Retinal pigment epithelial cell (primary cell): ENCODE measurements around the gene KLHL36.
A peak's percentile ranks its signal among the peaks of the same experiment; 100 is the strongest.
"Not testable (repeated sequence)": the region's sequence is repeated elsewhere in the genome, so short reads cannot be mapped to it uniquely, and the experiment has no call there.

Experiments used
- DNase-seq: peaks from one replicate; pipeline ENCODE4 v3.0.0-alpha.2; 2010; ENCODE audit warnings: low read depth
- H3K4me3 ChIP-seq: 2 replicates; pipeline ENCODE4 v1.5.1; 2011; ENCODE audit warnings: mild to moderate bottlenecking, low read length, control low read depth, moderate library complexity
- TF ChIP-seq, protein P1 (sequence below): conservative IDR thresholded peaks from 2 replicates; pipeline ENCODE4 v1.5.1; 2011; ENCODE audit warnings: low read depth, low read length, control low read depth, inconsistent platforms

Gene KLHL36

DNA sequence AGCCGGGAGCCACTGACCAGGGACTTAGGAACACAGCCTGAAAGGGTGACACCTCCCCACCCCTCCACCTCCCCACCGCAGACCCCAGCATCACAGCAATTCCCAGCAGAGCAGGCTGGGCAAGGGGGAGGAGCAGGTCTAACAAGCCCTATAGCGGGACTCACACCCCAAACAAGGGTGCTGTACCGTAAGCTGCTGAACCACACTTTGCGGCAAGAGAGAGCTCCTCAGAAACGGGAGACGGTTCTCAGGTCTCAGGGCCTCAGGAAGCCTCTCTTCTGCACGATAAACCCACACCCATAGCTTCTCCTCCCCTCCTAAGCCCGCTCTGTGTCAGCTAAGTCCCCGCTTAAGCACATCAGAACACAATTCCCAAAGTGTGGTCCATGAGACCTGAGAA lies 18.7 kb upstream of the KLHL36 start:
- TF ChIP-seq, protein P1, sequence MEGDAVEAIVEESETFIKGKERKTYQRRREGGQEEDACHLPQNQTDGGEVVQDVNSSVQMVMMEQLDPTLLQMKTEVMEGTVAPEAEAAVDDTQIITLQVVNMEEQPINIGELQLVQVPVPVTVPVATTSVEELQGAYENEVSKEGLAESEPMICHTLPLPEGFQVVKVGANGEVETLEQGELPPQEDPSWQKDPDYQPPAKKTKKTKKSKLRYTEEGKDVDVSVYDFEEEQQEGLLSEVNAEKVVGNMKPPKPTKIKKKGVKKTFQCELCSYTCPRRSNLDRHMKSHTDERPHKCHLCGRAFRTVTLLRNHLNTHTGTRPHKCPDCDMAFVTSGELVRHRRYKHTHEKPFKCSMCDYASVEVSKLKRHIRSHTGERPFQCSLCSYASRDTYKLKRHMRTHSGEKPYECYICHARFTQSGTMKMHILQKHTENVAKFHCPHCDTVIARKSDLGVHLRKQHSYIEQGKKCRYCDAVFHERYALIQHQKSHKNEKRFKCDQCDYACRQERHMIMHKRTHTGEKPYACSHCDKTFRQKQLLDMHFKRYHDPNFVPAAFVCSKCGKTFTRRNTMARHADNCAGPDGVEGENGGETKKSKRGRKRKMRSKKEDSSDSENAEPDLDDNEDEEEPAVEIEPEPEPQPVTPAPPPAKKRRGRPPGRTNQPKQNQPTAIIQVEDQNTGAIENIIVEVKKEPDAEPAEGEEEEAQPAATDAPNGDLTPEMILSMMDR = no peak
- no peak overlapping the region for H3K4me3 ChIP-seq
- DNase-seq = no peak

DNA sequence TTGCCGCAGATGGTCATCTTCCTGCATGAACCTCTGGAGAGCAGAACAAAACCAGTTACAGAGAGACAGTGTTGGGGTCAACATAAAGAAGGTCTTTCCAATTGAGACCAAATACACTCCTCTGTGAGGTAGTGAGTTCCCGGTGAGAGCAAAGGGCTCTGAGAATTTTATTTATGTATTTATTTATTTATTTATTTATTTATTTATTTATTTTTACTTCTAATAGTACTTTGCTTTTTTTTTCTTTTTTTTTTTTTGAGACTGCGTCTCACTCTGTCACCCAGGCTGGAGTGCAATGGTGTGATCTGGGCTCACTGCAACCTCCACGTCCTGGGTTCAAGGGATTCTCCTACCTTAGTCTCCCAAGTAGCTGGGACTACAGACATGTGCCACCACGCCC lies 18.3 kb upstream of the KLHL36 start:
- no peak overlapping the region for H3K4me3 ChIP-seq
- DNase-seq = no peak

DNA sequence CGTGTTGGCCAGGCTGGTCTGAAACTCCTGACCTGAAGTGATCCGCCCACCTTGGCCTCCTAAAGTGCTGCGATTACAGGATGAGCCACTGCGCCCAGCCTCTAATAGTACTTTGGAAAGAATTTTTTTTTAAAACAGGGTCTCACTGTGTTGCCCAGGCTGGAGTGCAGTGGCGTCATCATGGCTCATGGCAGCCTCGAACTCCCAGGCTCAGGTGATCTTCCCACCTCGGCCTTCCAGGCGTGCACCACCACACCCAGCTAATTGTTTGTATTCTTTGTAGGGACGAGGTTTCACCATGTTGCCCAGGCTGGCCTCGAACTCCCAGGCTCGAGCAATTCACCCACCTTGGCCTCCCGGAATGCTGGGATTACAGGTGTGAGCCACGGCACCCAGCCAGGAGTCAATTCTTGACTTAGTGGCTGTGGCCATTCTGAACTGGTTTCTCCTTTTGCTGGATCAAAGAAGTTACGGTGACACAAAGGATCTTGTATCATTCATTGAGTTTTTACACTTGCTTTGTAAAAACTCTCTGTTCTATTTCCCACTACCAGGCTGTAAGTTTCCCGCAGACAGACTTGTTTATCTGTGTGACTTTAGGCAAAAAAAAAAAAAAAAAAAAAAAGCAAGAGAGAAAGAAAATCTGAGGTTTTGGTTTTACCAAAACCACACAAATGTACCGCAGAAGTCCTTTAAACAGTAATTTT lies 17.7 kb upstream of the KLHL36 start:
- DNase-seq = no peak
- TF ChIP-seq, protein P1 = no peak
- no peak overlapping the region for H3K4me3 ChIP-seq

More for the DNA sequence above, 18.3 kb upstream of the KLHL36 start:
- TF ChIP-seq, protein P1 = no peak

DNA sequence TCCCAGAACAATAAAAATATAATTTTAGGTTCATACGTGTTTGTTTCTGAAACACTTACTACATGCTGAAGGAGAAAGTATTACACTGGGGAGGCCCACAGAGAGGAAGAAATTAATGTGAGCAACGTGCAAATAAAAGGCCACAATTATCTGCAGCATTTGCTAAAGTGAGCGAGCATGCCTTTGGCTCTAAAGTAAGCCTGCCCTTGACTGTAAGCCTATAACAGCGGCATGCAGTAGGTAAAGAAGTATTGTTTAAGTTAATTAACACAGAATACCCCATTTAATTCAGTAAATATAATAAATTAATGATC lies 17.2 kb upstream of the KLHL36 start:
- TF ChIP-seq, protein P1 = no peak
- no peak overlapping the region for H3K4me3 ChIP-seq
- DNase-seq = no peak

DNA sequence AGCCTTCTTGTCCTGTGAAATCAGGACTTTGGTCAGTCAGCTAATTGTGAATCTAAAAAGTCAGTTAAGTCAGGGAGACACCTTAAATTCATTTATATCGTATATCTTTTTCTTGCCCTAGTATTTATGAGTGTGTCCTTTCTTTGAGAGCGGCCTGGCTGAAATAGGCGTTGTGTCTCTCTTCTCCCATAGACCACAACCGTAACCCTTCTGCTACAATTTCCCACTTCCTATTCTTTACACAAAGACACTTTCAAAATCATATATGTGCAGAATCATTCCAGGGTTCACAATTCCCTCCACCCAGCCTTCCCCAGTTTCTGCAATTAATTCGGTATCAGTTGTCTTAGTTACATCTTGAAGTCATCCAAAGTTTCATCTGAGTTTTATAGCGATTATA lies 16.4 kb upstream of the KLHL36 start:
- H3K4me3 ChIP-seq = no peak overlapping the region
- TF ChIP-seq, protein P1 = no peak
- no peak for DNase-seq

DNA sequence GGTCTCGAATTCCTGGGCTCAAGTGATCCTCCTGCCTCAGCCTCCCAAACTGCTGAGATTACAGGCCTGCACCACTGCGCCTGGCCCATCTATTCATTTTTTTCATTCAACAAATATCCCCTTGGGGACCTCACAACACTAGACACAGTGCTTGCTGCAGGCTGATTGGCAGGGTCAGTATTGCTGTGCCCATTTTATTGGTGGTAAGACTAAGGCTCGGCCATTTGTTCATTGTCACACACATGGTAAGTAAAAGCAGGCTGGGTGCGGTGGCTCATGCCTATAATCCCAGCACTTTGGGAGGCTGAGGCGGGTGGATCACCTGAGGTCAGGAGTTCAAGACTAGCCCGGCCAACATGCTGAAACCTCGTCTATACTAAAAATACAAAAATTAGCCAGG lies 15.4 kb upstream of the KLHL36 start:
- not testable (repeated sequence) for H3K4me3 ChIP-seq, DNase-seq

DNA sequence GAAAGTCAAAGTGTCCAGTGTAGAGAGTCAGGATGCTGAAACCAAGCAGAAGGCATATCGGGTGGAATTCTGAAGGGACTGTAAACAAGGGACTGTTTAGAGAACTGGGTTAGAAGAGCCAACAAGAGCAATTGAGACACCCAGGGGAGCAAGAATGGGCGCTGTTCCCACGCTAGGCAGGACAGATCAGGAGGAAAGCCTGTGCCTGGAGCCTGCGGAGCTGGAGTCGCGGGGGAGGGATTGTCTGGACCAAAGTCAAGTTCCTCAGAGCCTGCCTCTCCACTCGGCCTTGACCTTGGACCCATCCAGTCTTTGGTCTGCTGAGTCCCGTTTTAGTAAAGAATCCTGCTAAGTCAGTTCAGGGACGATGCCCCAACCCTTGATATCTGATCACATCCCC lies 14.7 kb upstream of the KLHL36 start:
- no peak overlapping the region for H3K4me3 ChIP-seq
- DNase-seq = peak; percentile 58
- TF ChIP-seq, protein P1 = no peak
